A673 (cell line): ENCODE data around the gene CLEC4A.

Experiments used
- EZH2 ChIP-seq: fragments of 200-600 bp; sonication (generic); IDR thresholded peaks from 2 replicates; pipeline ENCODE4 v1.6.1; 2017; ENCODE audit warnings: borderline replicate concordance, low read depth, mild to moderate bottlenecking, mixed read lengths, antibody characterized with exemption, low read length; ENCODE audit not compliant: poor library complexity, severe bottlenecking
- TF ChIP-seq, protein P1 (sequence below): fragments of 300-800, 200-600 bp; sonication (generic); conservative IDR thresholded peaks from 2 replicates; pipeline ENCODE4 v1.5.1; 2017; ENCODE audit warnings: low read depth, mild to moderate bottlenecking, antibody characterized with exemption, low read length, moderate library complexity, mixed read lengths

GRCh38 chr12:8127138-8127537 lies 3.7 kb downstream of the CLEC4A start:
- TF ChIP-seq, protein P1, sequence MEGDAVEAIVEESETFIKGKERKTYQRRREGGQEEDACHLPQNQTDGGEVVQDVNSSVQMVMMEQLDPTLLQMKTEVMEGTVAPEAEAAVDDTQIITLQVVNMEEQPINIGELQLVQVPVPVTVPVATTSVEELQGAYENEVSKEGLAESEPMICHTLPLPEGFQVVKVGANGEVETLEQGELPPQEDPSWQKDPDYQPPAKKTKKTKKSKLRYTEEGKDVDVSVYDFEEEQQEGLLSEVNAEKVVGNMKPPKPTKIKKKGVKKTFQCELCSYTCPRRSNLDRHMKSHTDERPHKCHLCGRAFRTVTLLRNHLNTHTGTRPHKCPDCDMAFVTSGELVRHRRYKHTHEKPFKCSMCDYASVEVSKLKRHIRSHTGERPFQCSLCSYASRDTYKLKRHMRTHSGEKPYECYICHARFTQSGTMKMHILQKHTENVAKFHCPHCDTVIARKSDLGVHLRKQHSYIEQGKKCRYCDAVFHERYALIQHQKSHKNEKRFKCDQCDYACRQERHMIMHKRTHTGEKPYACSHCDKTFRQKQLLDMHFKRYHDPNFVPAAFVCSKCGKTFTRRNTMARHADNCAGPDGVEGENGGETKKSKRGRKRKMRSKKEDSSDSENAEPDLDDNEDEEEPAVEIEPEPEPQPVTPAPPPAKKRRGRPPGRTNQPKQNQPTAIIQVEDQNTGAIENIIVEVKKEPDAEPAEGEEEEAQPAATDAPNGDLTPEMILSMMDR, result no peak
- no peak for TF ChIP-seq EZH2
